ENCODE data around the gene DSCAML1. TPM values are rescaled to one million over a fixed set of nuclear protein-coding genes. Genes with fewer than 3 reads are reported as not detected.

Gene DSCAML1
- total RNA-seq, 1 experiment from 2014 or later = 0.90 TPM

- TF ChIP-seq PRDM15 (CRISPR knock-in tag; IDR thresholded peaks at IDR 0.05) (no peak), ZMAT4 (CRISPR knock-in tag; IDR thresholded peaks at IDR 0.05) (no peak), ELF4 (CRISPR knock-in tag; IDR thresholded peaks at IDR 0.05; ENCODE audit: low read depth) (no peak), PREB (CRISPR knock-in tag; IDR thresholded peaks at IDR 0.05; ENCODE audit: borderline replicate concordance) (no peak)
Observed at GRCh38 chr11:117428186-117428855, 368.7 kb downstream of the DSCAML1 start (continued).

- no peak for DNase-seq (ENCODE audit: low spot score)
- CTCF ChIA-PET = interaction anchor here (1.1 to 6.0 kb wide), 20 partner anchors 14 to 492 kb away, joined by 3 to 175 read pairs (median 12); no protein-coding TSS in a partner anchor
- H3K9me3 Mint-ChIP-seq = no peaks in the 10 kb centered on the region
- POLR2A ChIA-PET = no interaction called here
- no peak overlapping the region for H3K4me3 Mint-ChIP-seq
- TF ChIP-seq PREB (CRISPR knock-in tag; IDR thresholded peaks at IDR 0.05; ENCODE audit: borderline replicate concordance) (no peak), JUN (CRISPR knock-in tag; IDR thresholded peaks at IDR 0.05) (no peak), HMGA2 (CRISPR knock-in tag; IDR thresholded peaks at IDR 0.05) (no peak), GRHL2 (CRISPR knock-in tag; IDR thresholded peaks at IDR 0.05; ENCODE audit: insufficient replicate concordance, severe bottlenecking) (no peak), TCF7 (CRISPR knock-in tag; IDR thresholded peaks at IDR 0.05; ENCODE audit: low read depth) (no peak), USF1 (CRISPR knock-in tag; IDR thresholded peaks at IDR 0.05) (no peak), FOXK1 (CRISPR knock-in tag; IDR thresholded peaks at IDR 0.05) (no peak), ATF1 (CRISPR knock-in tag; IDR thresholded peaks at IDR 0.05) (no peak), MAX (CRISPR knock-in tag; IDR thresholded peaks at IDR 0.05) (no peak), CREM (CRISPR knock-in tag; IDR thresholded peaks at IDR 0.05) (no peak), AR (CRISPR knock-in tag; IDR thresholded peaks at IDR 0.05) (no peak), SP1 (CRISPR knock-in tag; conservative IDR thresholded peaks at IDR 0.05) (no peak), NFE2L1 (CRISPR knock-in tag; IDR thresholded peaks at IDR 0.05) (no peak)
- no peak overlapping the region for H3K27ac Mint-ChIP-seq
- peaks cover 20% of the 10 kb centered on the region for H3K4me1 Mint-ChIP-seq
- H3K27me3 Mint-ChIP-seq (ENCODE audit: low read depth) = 0 out of 2 replicates have a peak, but pooled peaks cover 3% of the 10 kb centered on the region
- no peaks in the 10 kb centered on the region for H3K36me3 Mint-ChIP-seq
- no peak for ATAC-seq
Observed at GRCh38 chr11:117427356-117427874, 369.6 kb downstream of the DSCAML1 start.
